Type B pancreatic cell (in vitro differentiated cells): ENCODE data around the gene DGKI. TPM values are rescaled to one million over a fixed set of nuclear protein-coding genes. Genes with fewer than 3 reads are reported as not detected.

Experiments
- DNase-seq: peaks from one replicate; pipeline ENCODE4 v3.0.0; 2021; ENCODE audit warnings: mixed read lengths; ENCODE audit not compliant: unreplicated experiment; ENCODE audit errors: extremely low spot score
- H3K27ac Mint-ChIP-seq: 2 replicates; pipeline ENCODE4 v1.8.0; 2021; ENCODE audit warnings: mild to moderate bottlenecking, mixed read lengths
- H3K27me3 Mint-ChIP-seq: 2 replicates; pipeline ENCODE4 v1.8.0; 2021; ENCODE audit warnings: mixed read lengths
- H3K36me3 Mint-ChIP-seq: 2 replicates; pipeline ENCODE4 v1.8.0; 2021; ENCODE audit warnings: mixed read lengths
- H3K4me1 Mint-ChIP-seq: one replicate; pipeline ENCODE4 v1.8.0; 2021; ENCODE audit warnings: mixed read lengths; ENCODE audit not compliant: unreplicated experiment
- H3K4me3 Mint-ChIP-seq: 2 replicates; pipeline ENCODE4 v1.8.0; 2021; ENCODE audit warnings: mild to moderate bottlenecking, mixed read lengths
- H3K9me3 Mint-ChIP-seq: 2 replicates; pipeline ENCODE4 v1.8.0; 2021; ENCODE audit warnings: mixed read lengths
- total RNA-seq: library from RNA; stranded (reverse); gene quantifications from 2 replicates; pipeline ENCODE4 v1.2.1, GENCODE V29; 2021; ENCODE audit warnings: low replicate concordance
- TF ChIP-seq, protein P1 (sequence below): fragments of 200-600 bp; sonication (generic); conservative IDR thresholded peaks from 2 replicates; pipeline ENCODE4 v1.5.0; 2021; ENCODE audit warnings: antibody characterized with exemption, mild to moderate bottlenecking

DGKI gene
- total RNA-seq, 1 donor from 2014 or later, result 2.8 TPM

DNA sequence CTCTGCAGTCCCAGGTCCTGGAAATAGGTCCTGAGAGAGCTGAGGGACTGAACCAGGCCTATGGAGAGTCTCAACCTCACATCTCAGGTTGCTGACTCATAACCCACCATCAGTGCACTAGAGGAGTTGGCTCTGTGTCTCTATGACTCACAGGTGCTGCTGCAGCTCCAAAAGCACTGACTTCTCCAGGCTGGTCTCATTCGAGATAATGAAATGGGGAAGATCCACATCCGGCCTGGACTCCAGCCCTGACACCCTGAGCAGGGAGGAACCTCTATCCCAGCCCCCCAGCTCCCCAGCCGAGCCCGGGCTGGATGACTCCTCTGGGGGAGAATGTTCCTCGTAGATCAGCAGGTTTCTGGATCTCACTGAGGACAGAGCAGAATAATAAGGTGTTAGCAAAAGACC, 35.5 kb upstream of the DGKI start:
- Mint-ChIP-seq H3K9me3 (no peaks in the 10 kb centered on the region), H3K4me1 (peaks cover 31% of the 10 kb centered on the region)

DNA sequence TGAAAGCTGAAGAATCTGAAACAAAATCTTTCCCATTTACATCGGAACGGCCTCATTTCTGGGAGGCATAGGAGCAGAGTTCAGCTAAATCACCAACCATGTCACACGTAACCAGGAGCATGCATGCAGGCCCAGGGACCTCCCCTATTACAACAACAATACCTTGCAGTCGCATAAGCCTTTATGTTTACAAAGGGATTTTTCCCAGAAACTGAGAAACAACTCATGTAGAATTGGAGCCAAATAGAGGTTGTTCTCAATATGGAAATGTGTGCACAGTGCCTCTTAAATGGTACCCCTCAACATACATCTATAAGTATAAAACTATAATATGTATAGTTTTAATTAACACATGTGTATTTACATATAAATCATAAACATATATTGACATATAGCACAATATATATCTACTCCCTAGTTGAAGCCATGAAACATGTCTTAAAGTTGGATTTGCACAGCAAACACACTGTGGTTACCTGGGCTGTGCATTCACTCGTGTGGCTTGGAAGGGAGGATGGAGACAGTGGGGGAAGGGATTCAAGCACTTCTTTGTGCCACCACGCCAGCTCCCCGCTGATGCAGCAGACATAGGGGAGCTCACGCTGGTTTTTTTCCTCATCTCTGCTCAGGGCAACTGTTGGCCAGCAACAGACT, 35.0 kb upstream of the DGKI start:
- H3K4me1 Mint-ChIP-seq, result peaks cover 28% of the 10 kb centered on the region
- no peaks in the 10 kb centered on the region for H3K27me3 Mint-ChIP-seq
- DNase-seq, result no peak
- peaks cover 71% of the 10 kb centered on the region for H3K36me3 Mint-ChIP-seq
- TF ChIP-seq, protein P1, sequence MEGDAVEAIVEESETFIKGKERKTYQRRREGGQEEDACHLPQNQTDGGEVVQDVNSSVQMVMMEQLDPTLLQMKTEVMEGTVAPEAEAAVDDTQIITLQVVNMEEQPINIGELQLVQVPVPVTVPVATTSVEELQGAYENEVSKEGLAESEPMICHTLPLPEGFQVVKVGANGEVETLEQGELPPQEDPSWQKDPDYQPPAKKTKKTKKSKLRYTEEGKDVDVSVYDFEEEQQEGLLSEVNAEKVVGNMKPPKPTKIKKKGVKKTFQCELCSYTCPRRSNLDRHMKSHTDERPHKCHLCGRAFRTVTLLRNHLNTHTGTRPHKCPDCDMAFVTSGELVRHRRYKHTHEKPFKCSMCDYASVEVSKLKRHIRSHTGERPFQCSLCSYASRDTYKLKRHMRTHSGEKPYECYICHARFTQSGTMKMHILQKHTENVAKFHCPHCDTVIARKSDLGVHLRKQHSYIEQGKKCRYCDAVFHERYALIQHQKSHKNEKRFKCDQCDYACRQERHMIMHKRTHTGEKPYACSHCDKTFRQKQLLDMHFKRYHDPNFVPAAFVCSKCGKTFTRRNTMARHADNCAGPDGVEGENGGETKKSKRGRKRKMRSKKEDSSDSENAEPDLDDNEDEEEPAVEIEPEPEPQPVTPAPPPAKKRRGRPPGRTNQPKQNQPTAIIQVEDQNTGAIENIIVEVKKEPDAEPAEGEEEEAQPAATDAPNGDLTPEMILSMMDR, result no peak
- no peak overlapping the region for H3K27ac Mint-ChIP-seq
- no peak overlapping the region for H3K4me3 Mint-ChIP-seq
- no peaks in the 10 kb centered on the region for H3K9me3 Mint-ChIP-seq

More for the DNA sequence above, 35.5 kb upstream of the DGKI start:
- peaks cover 66% of the 10 kb centered on the region for H3K36me3 Mint-ChIP-seq
- TF ChIP-seq, protein P1, result no peak
- H3K4me3 Mint-ChIP-seq, result no peak overlapping the region
- H3K27ac Mint-ChIP-seq, result no peak overlapping the region
- DNase-seq, result no peak
- H3K27me3 Mint-ChIP-seq, result no peaks in the 10 kb centered on the region

DNA sequence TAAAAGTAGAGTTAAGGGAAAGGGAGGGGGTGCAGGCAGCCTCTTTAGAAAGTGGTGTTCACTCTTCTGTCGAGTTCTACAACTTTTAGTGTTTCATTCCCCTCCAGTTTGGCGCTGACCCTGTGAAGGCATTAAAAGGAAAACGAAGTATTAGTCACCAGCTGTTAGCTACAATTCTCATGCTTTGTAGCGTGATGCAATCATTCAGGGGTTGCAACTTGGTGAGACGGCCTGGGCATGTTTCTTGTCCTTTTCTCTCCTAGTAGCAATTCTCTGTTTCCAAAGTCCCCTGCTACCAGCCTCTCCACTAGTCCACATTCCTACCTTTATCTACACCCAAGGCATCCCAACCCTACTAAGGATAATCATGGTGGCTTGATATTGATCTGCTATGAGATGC, 33.7 kb upstream of the DGKI start:
- H3K4me3 Mint-ChIP-seq, result no peak overlapping the region
- H3K4me1 Mint-ChIP-seq, result peaks cover 19% of the 10 kb centered on the region
- H3K27ac Mint-ChIP-seq, result peak overlapping the region; percentile 58
- DNase-seq, result no peak
- no peaks in the 10 kb centered on the region for H3K9me3 Mint-ChIP-seq
- TF ChIP-seq, protein P1, result no peak
- H3K27me3 Mint-ChIP-seq, result no peaks in the 10 kb centered on the region
- peaks cover 69% of the 10 kb centered on the region for H3K36me3 Mint-ChIP-seq

DNA sequence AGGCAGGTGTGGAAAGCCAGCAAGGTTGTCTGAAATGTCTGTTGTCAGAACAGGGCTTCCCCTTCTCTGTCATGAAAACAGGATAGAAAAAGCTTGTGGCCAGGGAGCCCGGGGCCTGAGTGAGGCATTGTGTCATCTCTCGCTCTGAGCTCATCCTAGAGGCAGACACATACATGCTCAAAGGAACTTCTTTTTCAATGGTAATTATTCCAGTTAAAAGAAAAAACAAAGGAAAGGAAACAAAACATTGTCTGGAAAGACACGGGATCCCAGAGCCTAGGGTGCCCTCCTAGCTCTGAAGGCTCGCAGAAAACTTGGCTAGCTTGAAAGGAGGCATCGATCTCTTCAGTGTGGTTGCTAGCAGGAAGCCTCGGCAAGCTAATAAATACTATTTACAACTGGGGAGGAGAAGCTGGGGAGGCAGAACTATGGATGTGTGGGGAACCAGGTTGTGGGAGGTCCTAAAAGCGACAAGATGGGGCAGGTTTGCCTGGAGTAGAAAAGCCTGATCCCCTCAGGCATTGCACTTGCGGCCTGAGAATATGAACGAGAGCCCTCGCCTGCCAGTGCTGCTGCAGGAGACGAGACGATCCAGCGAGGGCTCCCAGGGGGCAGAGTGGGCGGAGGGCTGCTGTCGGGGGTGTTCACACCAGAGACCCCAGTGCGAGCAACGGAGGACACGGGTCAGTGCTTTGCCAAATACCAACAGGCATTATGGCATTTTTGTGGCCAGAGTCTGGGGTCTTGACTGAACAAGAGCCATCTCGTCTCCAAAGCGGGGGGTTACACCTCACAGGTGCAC, 32.8 kb upstream of the DGKI start:
- peaks cover 21% of the 10 kb centered on the region for H3K4me1 Mint-ChIP-seq

DNA sequence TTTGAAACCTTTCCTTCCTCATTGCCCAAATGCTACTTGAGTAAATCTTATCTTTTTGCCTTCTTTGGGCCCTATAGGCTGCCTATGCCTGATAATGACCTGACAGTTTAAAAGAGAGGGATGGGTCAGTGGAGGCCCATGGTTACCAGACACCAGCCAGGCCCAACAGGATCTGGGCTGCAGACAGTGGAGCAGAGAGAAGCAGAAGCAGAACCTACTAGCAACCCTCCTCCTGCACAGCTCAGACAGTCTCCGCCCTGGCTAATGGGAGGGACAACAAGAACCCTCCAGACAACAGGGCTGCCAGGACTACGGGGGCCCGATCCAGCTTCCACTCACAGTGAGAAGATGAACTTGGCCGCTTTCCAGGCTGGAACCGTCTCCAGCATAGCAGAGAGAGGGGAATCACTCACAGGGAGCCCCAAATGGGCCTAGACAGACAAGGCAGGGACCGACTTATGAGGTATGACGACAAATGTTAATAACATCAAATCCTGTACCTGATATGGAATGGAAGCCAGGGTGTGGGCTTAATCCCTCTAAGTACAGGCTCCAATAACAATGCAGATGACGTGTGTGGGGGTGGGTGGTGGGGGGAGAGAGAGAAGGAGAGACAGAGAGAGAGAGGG, 31.7 kb upstream of the DGKI start:
- Mint-ChIP-seq H3K27me3 (no peaks in the 10 kb centered on the region), H3K4me3 (no peak overlapping the region), H3K27ac (peak overlapping the region; percentile 96), H3K36me3 (peaks cover 68% of the 10 kb centered on the region), H3K4me1 (peaks cover 23% of the 10 kb centered on the region), H3K9me3 (no peaks in the 10 kb centered on the region)
- TF ChIP-seq, protein P1, result no peak
- DNase-seq, result no peak

More for the DNA sequence above, 32.8 kb upstream of the DGKI start:
- DNase-seq, result no peak
- TF ChIP-seq, protein P1, result no peak
- no peaks in the 10 kb centered on the region for H3K27me3 Mint-ChIP-seq
- H3K27ac Mint-ChIP-seq, result peak overlapping the region; percentile 96
- H3K36me3 Mint-ChIP-seq, result peaks cover 69% of the 10 kb centered on the region
- H3K4me3 Mint-ChIP-seq, result peak overlapping the region; percentile 63
- H3K9me3 Mint-ChIP-seq, result no peaks in the 10 kb centered on the region
